Measurements from ENCODE around the gene ITIH1.

Gene ITIH1

DNA sequence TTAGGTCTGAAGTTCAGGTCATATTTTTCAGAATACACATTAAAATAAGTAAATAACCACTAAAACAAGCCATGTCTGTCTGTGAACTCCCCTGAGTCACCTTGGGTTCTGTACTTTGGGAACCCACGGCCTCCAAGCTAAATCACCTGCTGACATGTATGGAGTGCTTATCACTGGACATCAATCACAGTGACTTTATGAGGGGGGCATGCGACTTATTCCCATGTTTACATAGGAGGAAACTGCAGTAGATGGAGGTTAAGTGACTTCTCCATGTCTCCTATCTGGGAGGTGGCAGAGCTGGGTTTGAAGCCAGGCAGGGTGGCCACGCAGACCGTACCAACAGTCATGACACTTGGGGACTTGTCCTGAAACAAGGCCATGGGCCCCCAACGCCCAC lies 45.0 kb downstream of the ITIH1 start:
- Histone ChIP-seq H3K27me3 (ENCODE audit: low read depth, low read length) (no peaks in the 10 kb centered on the region), H3K4me2 (ENCODE audit: low read length) (no peak overlapping the region), H3K4me3 (ENCODE audit: low read length) (no peak overlapping the region), H4K20me1 (ENCODE audit: insufficient read depth, low read length) (no peaks in the 10 kb centered on the region), H3K79me2 (ENCODE audit: low read length) (no peaks in the 10 kb centered on the region), H3K9ac (ENCODE audit: low read length) (no peak overlapping the region), H2AFZ (ENCODE audit: low read depth, low read length) (no peak overlapping the region), H3K27ac (ENCODE audit: low read length) (no peak overlapping the region), H3K9me3 (ENCODE audit: insufficient read depth, low read length) (no peaks in the 10 kb centered on the region), H3K4me1 (ENCODE audit: low read length) (no peaks in the 10 kb centered on the region), H3K36me3 (replicated peaks; ENCODE audit: low read depth, low read length) (no peaks in the 10 kb centered on the region)
- TF ChIP-seq, protein P1, sequence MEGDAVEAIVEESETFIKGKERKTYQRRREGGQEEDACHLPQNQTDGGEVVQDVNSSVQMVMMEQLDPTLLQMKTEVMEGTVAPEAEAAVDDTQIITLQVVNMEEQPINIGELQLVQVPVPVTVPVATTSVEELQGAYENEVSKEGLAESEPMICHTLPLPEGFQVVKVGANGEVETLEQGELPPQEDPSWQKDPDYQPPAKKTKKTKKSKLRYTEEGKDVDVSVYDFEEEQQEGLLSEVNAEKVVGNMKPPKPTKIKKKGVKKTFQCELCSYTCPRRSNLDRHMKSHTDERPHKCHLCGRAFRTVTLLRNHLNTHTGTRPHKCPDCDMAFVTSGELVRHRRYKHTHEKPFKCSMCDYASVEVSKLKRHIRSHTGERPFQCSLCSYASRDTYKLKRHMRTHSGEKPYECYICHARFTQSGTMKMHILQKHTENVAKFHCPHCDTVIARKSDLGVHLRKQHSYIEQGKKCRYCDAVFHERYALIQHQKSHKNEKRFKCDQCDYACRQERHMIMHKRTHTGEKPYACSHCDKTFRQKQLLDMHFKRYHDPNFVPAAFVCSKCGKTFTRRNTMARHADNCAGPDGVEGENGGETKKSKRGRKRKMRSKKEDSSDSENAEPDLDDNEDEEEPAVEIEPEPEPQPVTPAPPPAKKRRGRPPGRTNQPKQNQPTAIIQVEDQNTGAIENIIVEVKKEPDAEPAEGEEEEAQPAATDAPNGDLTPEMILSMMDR (IDR thresholded peaks at IDR 0.05; ENCODE audit: low read depth, low read length): no peak

DNA sequence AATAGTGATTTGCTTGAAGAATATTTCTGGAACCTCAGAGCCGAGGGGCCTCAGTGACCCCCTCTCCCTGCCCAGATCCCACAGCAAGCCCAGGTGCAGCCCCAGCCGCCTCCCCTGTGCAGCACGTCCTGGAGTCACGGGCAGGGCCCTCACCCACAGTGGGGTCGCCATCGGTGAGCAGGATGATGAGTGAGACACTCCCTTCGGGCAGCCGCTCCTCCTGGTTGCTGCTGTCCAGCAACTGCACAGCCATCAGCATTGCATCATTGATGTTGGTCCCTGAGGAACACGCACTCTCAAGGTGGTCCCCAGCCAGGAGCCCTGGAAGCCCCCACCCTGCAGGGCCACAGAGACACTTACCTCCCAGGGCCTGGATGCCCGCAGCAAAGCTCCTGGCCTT lies 46.6 kb downstream of the ITIH1 start:
- Histone ChIP-seq H3K4me3 (ENCODE audit: low read length) (no peak overlapping the region), H3K27ac (ENCODE audit: low read length) (no peak overlapping the region), H3K4me1 (ENCODE audit: low read length) (no peaks in the 10 kb centered on the region), H2AFZ (ENCODE audit: low read depth, low read length) (no peak overlapping the region), H3K79me2 (ENCODE audit: low read length) (no peaks in the 10 kb centered on the region), H3K27me3 (ENCODE audit: low read depth, low read length) (no peaks in the 10 kb centered on the region), H3K4me2 (ENCODE audit: low read length) (no peak overlapping the region), H3K9ac (ENCODE audit: low read length) (no peak overlapping the region), H3K36me3 (replicated peaks; ENCODE audit: low read depth, low read length) (no peaks in the 10 kb centered on the region), H3K9me3 (ENCODE audit: insufficient read depth, low read length) (no peaks in the 10 kb centered on the region), H4K20me1 (ENCODE audit: insufficient read depth, low read length) (no peaks in the 10 kb centered on the region)
- no peak for TF ChIP-seq EZH2phosphoT487 (IDR thresholded peaks at IDR 0.05; ENCODE audit: low read depth)
- TF ChIP-seq, protein P1 (IDR thresholded peaks at IDR 0.05; ENCODE audit: low read depth, low read length): no peak

DNA sequence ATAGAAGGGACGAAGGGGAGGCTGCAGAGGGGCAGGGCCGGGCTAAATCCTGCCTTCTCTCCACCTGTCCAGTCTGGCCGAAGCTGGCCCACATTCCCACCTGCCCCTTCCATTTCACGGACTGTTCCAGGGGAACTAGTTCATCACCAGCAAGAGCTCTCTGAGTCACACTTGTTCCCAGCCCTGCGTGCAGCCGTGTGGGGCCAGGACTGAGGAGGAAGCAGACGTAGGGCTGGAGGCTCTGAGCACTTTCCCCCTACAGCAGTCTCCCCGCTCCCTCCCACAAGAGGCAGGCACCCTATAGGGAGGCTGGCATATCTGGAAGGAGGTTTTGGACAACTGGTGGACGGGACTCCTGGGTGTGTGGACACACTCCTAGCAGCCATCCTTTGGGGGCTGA lies 50.0 kb downstream of the ITIH1 start:
- H3K27me3 ChIP-seq (ENCODE audit: low read depth, low read length): no peaks in the 10 kb centered on the region
- no peaks in the 10 kb centered on the region for H3K36me3 ChIP-seq (replicated peaks; ENCODE audit: low read depth, low read length)
- no peak overlapping the region for H3K4me3 ChIP-seq (ENCODE audit: low read length)
- no peak overlapping the region for H3K27ac ChIP-seq (ENCODE audit: low read length)
- H3K9me3 ChIP-seq (ENCODE audit: insufficient read depth, low read length): no peaks in the 10 kb centered on the region
- H2AFZ ChIP-seq (ENCODE audit: low read depth, low read length): no peak overlapping the region
- H3K4me2 ChIP-seq (ENCODE audit: low read length): no peak overlapping the region
- H3K9ac ChIP-seq (ENCODE audit: low read length): no peak overlapping the region
- TF ChIP-seq EZH2phosphoT487 (IDR thresholded peaks at IDR 0.05; ENCODE audit: low read depth): no peak
- TF ChIP-seq, protein P1 (IDR thresholded peaks at IDR 0.05; ENCODE audit: low read depth, low read length): no peak
- no peaks in the 10 kb centered on the region for H3K79me2 ChIP-seq (ENCODE audit: low read length)
- no peaks in the 10 kb centered on the region for H4K20me1 ChIP-seq (ENCODE audit: insufficient read depth, low read length)
- no peaks in the 10 kb centered on the region for H3K4me1 ChIP-seq (ENCODE audit: low read length)

DNA sequence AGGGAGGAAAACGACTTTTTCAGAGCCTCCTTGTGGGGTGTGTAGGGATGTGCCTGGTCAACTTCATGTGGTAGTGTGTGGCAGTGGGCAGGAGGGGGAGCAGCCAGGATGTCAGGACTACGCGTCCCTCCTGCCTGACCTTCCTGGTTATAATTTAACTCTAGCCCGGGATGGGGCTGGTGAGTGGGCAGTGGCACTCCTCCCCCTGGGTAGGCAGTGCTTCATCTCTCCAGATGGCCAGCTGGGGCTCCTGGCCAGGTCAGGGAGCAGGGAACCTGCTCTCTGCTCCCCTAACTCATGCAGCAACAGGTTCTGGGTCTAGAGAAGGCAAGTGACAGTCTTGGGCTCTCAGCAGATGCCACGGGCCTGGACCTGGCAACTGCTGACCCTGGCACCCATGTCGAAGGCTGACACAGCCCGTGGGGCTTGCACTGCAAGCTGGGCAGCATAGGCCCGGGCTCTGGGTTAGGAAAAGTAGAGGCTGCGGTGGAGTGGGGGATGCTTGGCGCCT lies 50.5 kb downstream of the ITIH1 start:
- Histone ChIP-seq H3K4me1 (ENCODE audit: low read length) (no peaks in the 10 kb centered on the region), H3K36me3 (replicated peaks; ENCODE audit: low read depth, low read length) (no peaks in the 10 kb centered on the region), H3K27ac (ENCODE audit: low read length) (no peak overlapping the region), H3K79me2 (ENCODE audit: low read length) (no peaks in the 10 kb centered on the region), H2AFZ (ENCODE audit: low read depth, low read length) (no peak overlapping the region), H3K4me3 (ENCODE audit: low read length) (no peak overlapping the region), H3K9me3 (ENCODE audit: insufficient read depth, low read length) (no peaks in the 10 kb centered on the region), H3K27me3 (ENCODE audit: low read depth, low read length) (no peaks in the 10 kb centered on the region), H3K9ac (ENCODE audit: low read length) (no peak overlapping the region), H4K20me1 (ENCODE audit: insufficient read depth, low read length) (no peaks in the 10 kb centered on the region), H3K4me2 (ENCODE audit: low read length) (no peak overlapping the region)
- no peak for TF ChIP-seq EZH2phosphoT487 (IDR thresholded peaks at IDR 0.05; ENCODE audit: low read depth)
- TF ChIP-seq, protein P1 (IDR thresholded peaks at IDR 0.05; ENCODE audit: low read depth, low read length): no peak
